ENCODE results near the gene ELMO1.

Gene ELMO1

DNA sequence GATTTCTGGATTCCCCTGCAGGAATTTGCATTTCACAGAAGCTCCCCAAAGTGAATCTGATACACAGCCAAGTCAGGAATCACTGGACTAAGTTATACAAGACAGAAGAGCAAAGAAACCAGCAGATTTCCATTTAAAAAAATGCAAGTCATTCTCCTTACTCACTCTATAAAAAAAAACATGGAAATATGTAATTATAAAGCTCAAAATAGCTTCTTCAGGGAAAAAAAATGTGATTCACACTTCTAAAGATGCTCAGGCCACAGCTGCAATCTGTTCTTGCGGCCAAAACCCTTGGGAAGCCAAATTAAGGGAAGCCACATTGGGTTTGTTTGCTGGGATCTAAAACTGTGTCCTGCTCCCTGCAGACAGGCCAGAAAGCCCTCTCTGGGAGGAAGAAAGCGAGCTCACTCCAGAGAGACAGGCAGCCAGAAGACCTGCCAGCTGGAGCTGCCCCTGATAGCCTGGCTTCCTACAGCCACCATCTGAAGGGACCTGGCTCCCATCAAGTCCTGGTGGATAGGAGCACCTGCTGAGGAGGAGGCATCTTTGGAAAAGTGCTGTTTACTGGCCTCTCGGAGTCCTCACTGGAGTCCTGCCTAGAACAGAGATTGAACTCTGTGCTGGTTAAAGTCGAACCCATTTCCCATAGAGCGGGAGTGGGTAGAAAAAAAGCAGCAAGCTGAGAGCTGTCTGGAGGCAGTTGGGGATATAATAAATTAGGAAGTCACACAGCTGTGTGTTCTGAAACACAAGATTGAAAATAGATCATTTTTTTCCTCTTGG is 365.2 kb downstream of the ELMO1 start:
- DNase-seq: no peak

- peak; percentile 68 for DNase-seq
These were observed 367.2 kb downstream of the ELMO1 start for GRCh38 chr7:37081436-37081835.

- no peak for DNase-seq
These were observed 369.2 kb downstream of the ELMO1 start for GRCh38 chr7:37079420-37079819.

- DNase-seq: no peak
These were observed 372.0 kb downstream of the ELMO1 start for GRCh38 chr7:37076668-37077067.

DNA sequence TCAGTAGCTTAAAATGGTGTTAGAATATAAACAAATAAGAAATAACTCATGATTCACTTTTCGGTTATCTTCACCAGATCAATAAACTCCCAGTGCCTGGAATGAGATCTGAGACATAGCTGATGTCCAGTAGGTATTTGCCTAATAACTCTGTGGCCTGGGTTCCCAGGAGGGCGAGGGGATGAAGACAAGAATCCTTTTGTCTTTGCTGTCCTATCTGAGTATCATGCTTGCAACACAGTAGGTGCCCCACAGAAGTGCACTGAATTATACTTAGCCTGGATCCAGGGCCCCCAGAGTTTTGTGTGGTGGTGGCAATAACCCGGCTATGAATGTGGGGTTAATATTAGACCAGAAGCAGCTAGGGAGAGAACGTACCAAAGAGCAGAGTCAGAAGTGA is 374.3 kb downstream of the ELMO1 start:
- DNase-seq: no peak

DNA sequence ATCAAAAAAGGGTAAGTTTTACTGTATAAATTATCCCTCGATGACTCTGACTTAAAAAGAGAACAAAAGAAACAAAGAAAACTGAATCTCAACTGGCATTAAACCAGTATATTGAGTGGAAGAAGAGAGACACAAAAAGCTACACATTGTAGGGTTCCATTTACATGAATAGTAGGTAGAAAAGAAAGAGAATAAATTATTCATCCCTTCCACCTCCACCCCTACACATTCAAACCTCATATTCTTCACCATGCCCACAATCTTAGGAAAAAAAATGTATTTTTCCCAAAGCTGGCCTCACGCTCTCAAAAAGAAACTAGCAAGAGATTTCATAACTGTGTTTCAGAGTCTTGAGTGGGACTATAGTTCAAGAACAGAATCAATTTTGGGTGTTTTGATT is 377.5 kb downstream of the ELMO1 start:
- DNase-seq: no peak

- DNase-seq: no peak
These were observed 378.2 kb downstream of the ELMO1 start for GRCh38 chr7:37070471-37070870.

- DNase-seq: no peak
These were observed 378.6 kb downstream of the ELMO1 start for GRCh38 chr7:37070031-37070430.

DNA sequence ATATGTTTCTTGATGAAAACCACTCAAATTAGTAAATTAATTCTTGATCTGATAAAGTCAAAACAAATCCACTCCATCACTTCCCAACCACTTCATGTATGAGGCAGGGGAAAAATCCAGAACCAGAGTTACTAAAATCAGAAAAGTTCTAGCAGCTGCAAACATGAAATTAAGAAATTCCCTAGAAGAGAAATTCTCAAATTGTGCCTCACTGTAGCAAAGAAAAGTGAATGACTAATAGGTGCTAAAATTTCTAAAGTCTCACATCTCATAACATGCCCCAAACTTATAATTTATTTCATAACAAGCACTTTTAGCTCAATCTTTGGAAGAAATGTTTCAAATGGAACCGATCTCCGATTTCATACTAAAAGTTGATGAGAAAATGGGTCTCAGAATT is 379.3 kb downstream of the ELMO1 start:
- no peak for DNase-seq

GRCh38 chr7:37068902-37069301 is 379.8 kb downstream of the ELMO1 start:
- DNase-seq: no peak

DNA sequence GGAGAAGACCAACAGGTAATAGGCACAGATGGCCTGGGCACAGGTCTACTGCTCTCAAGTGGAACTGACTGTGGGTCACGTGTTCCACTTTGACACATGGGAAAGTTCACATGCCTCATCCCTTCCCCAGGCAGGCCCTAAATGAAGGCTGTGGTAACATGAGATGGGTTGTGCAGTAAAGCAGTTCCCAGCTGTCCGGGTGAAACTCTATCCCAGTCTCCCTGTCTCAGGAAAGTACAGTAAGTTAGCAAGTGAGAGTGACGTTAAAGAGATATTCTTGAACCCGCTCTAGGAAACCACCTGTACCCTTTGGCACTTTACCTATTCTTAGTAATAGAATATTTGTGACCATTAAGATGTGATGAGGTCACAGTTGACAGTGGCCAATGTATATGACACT is 380.6 kb downstream of the ELMO1 start:
- no peak for DNase-seq

DNA sequence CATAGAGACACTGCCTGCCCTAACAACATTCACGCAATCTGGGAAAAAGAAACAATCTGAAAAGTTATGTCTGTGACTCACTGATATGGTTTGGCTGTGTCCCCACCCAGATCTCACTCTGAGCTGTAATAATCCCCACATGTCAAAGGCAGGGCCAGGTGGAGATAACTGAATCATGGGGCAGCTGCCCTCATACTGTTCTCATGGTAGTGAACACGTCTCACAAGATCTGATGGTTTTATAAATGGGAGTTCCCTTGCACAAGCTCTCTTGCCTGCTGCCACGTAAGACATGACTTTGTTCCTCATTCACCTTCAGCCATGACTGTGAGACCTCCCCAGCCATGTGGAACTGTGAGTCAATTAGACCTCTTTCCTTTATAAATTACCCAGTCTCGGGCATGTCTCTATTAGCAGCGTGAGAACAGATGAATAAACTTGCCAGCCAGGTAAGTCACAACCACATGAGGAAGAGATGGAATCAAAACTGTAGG is 382.8 kb downstream of the ELMO1 start:
- DNase-seq: peak; percentile 67

DNA sequence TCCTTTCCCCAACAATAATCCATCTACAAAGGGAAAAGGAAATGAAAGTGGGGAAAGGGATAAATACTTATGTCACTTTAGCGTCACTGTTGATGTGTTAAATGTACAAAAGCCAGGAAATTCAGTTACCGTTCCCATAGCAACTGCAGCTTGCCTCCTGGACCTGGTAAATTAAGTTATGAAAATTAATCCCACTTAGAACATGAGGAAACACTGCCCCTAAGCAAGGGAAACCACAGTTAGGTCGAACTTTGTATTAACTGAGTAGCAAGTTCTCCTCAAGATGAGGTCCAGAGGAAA is 386.2 kb downstream of the ELMO1 start:
- no peak for DNase-seq

GRCh38 chr7:37061849-37062559 is 386.7 kb downstream of the ELMO1 start:
- no peak for DNase-seq

GRCh38 chr7:37056234-37056912 is 392.3 kb downstream of the ELMO1 start:
- no peak for DNase-seq

- no peak for DNase-seq
These were observed 393.9 kb downstream of the ELMO1 start for GRCh38 chr7:37054624-37055241.

DNA sequence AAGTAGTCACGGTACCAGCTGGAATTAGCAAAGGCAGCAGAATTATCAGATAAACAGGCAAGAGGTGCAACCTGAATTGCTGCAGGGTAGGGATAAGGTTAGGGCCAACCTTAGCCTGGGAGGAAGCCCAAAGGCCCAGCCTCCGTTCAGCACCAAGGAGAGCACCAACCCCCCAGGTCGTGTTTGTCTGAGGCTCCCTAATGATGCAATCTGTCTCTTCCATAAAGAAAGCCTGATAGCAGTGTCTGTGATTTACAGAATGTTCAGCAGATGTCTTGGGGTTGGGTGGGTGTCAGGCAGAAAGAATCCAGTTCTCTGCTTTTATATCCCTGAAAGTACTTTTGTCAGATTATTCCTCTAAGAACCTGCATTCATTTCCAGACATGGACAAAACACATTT is 396.0 kb downstream of the ELMO1 start:
- peak; percentile 30 for DNase-seq

DNA sequence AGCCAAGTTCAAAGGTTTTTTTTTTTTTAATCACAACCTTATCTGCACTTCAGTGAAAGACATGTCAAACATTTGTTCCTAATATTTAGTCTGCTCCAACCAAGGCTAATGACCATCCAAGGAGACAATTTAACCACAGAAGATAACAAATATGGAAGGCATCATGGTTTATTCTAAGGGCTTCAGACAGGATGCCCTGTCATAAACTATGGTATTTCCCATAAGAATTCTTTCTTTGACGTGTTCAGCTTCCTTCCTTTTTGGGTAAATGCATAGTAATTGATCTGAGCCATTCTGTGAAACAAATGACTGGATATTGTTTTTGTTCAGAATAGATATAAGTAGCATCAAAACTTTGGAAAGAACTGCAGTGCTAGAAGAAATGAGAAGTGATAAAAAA is 397.9 kb downstream of the ELMO1 start:
- no peak for DNase-seq

DNA sequence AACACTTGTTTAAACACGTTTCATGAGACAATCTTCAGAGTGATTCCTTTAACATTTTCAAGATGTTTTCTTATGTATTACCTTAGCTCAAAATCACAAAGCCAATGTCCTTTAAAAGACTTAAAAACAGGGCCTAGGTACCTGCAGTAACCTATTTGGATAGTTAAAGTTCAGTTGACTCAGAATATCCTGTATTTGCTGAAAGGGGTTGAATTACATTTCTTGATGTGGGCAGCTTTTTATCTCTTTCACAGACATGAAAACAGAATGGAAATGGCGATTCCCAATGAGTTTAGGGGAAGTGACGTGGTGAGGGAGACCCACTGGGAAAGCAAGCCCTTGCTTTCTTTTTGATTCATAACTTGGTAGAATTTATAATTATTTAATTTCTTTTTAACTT is 400.0 kb downstream of the ELMO1 start:
- no peak for DNase-seq

- no peak for DNase-seq
These were observed 401.4 kb downstream of the ELMO1 start for GRCh38 chr7:37047260-37047659.

- DNase-seq: no peak
These were observed 402.1 kb downstream of the ELMO1 start for GRCh38 chr7:37046531-37047079.

GRCh38 chr7:37045681-37046179 is 402.9 kb downstream of the ELMO1 start:
- no peak for DNase-seq

GRCh38 chr7:37041461-37041860 is 407.2 kb downstream of the ELMO1 start:
- no peak for DNase-seq
